DOHH2 (cell line): ENCODE data around the gene IRAK3.

Source experiments
- H3F3A ChIP-seq: fragments of 200-600 bp; sonication (generic), shearing (Covaris generic); 2 replicates; pipeline ENCODE4 v1.6.0; 2016; ENCODE audit warnings: antibody characterized with exemption, mild to moderate bottlenecking; ENCODE audit not compliant: control insufficient read depth, insufficient read depth
- H3K27ac ChIP-seq: fragments of 200-600 bp; sonication (generic); 2 replicates; pipeline ENCODE4 v1.5.1; 2014; ENCODE audit warnings: low read depth, mild to moderate bottlenecking, low read length, moderate library complexity
- H3K27me3 ChIP-seq: fragments of 200-600 bp; sonication (generic); 2 replicates; pipeline ENCODE4 v1.6.1; 2014; ENCODE audit warnings: mild to moderate bottlenecking, low read length, mixed read lengths; ENCODE audit not compliant: control insufficient read depth
- H3K36me3 ChIP-seq: fragments of 200-600 bp; sonication (generic); 2 replicates; pipeline ENCODE4 v1.6.1; 2014; ENCODE audit warnings: mild to moderate bottlenecking, low read length, moderate library complexity, mixed read lengths; ENCODE audit not compliant: control insufficient read depth
- H3K4me1 ChIP-seq: fragments of 200-600 bp; sonication (generic); 2 replicates; pipeline ENCODE4 v1.6.1; 2014; ENCODE audit warnings: mild to moderate bottlenecking, low read length, mixed read lengths; ENCODE audit not compliant: control insufficient read depth
- H3K4me2 ChIP-seq: fragments of 200-600 bp; sonication (generic); 2 replicates; pipeline ENCODE4 v1.6.0; 2014; ENCODE audit warnings: mild to moderate bottlenecking, low read length, moderate library complexity
- H3K4me3 ChIP-seq: fragments of 200-600 bp; sonication (generic); 2 replicates; pipeline ENCODE4 v1.5.1; 2014; ENCODE audit warnings: mild to moderate bottlenecking, low read length, mixed read lengths
- H3K79me2 ChIP-seq: fragments of 200-600 bp; sonication (generic); 2 replicates; pipeline ENCODE4 v1.6.1; 2014; ENCODE audit warnings: mild to moderate bottlenecking, low read length, mixed read lengths; ENCODE audit not compliant: control insufficient read depth
- H3K9me2 ChIP-seq: fragments of 200-600 bp; sonication (generic); replicated peaks from 2 replicates; pipeline ENCODE4 v1.6.1; 2014; ENCODE audit warnings: mild to moderate bottlenecking, low read length, mixed read lengths; ENCODE audit not compliant: control insufficient read depth
- H3K9me3 ChIP-seq: fragments of 200-600 bp; sonication (generic); 2 replicates; pipeline ENCODE4 v1.6.1; 2014; ENCODE audit warnings: antibody characterized with exemption, low read length, mixed read lengths; ENCODE audit not compliant: control insufficient read depth, insufficient read depth
- H4K20me1 ChIP-seq: fragments of 200-600 bp; sonication (generic); 2 replicates; pipeline ENCODE4 v1.6.0; 2014; ENCODE audit warnings: low read depth, mild to moderate bottlenecking, antibody characterized with exemption, low read length, moderate library complexity; ENCODE audit not compliant: control insufficient read depth, insufficient read depth
- EZH2phosphoT487 ChIP-seq: fragments of 200-600 bp; sonication (generic); IDR thresholded peaks from 2 replicates; pipeline ENCODE4 v1.6.1; 2017; ENCODE audit warnings: borderline replicate concordance, mild to moderate bottlenecking, antibody characterized with exemption, low read length, moderate library complexity, mixed read lengths
- TF ChIP-seq, protein P1 (sequence below): fragments of 200-600 bp; sonication (generic); IDR thresholded peaks from one replicate; pipeline ENCODE4 v1.5.1; 2014; ENCODE audit warnings: antibody characterized with exemption, mild to moderate bottlenecking, low read depth, low read length; ENCODE audit not compliant: poor library complexity, severe bottlenecking

IRAK3 gene

GRCh38 chr12:66272650-66273049, 83.6 kb downstream of the IRAK3 start:
- H3K27ac ChIP-seq: no peak overlapping the region
- H3K4me3 ChIP-seq: no peak overlapping the region
- no peaks in the 10 kb centered on the region for H3K27me3 ChIP-seq
- no peaks in the 10 kb centered on the region for H3K36me3 ChIP-seq
- H3K4me1 ChIP-seq: peaks cover 22% of the 10 kb centered on the region
- H3K9me3 ChIP-seq: no peaks in the 10 kb centered on the region
- H3K9me2 ChIP-seq: no peaks in the 10 kb centered on the region
- H3K79me2 ChIP-seq: no peaks in the 10 kb centered on the region
- 0 out of 2 replicates have a peak, but pooled peaks cover 3% of the 10 kb centered on the region for H3F3A ChIP-seq
- no peak overlapping the region for H3K4me2 ChIP-seq
- H4K20me1 ChIP-seq: no peaks in the 10 kb centered on the region
- TF ChIP-seq EZH2phosphoT487: no peak
- TF ChIP-seq, protein P1, sequence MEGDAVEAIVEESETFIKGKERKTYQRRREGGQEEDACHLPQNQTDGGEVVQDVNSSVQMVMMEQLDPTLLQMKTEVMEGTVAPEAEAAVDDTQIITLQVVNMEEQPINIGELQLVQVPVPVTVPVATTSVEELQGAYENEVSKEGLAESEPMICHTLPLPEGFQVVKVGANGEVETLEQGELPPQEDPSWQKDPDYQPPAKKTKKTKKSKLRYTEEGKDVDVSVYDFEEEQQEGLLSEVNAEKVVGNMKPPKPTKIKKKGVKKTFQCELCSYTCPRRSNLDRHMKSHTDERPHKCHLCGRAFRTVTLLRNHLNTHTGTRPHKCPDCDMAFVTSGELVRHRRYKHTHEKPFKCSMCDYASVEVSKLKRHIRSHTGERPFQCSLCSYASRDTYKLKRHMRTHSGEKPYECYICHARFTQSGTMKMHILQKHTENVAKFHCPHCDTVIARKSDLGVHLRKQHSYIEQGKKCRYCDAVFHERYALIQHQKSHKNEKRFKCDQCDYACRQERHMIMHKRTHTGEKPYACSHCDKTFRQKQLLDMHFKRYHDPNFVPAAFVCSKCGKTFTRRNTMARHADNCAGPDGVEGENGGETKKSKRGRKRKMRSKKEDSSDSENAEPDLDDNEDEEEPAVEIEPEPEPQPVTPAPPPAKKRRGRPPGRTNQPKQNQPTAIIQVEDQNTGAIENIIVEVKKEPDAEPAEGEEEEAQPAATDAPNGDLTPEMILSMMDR: no peak

DNA sequence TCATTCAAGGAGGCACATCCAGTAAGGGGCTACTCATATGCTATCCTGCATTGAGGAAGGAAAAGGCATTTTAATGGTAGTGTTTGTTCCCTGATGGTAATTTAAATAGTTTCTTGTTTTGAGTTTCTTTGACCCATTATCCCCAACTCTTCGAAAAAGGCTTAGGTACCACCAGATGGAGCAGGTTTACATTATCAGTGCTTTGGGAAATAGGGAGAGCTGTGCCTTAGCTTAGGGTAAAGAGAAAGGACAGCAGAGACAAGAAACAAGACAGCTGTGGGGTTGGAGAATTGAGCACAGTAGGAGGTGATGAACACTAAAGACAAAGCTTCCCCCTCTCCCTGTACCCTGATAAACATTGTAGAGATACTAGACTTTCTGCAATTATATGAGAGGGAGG, 84.1 kb downstream of the IRAK3 start:
- Histone ChIP-seq H3K27ac (no peak overlapping the region), H3K36me3 (no peaks in the 10 kb centered on the region), H3F3A (0 out of 2 replicates have a peak, but pooled peaks cover 3% of the 10 kb centered on the region), H3K9me2 (no peaks in the 10 kb centered on the region), H3K27me3 (no peaks in the 10 kb centered on the region), H4K20me1 (no peaks in the 10 kb centered on the region), H3K4me2 (no peak overlapping the region), H3K4me3 (no peak overlapping the region), H3K79me2 (no peaks in the 10 kb centered on the region), H3K9me3 (no peaks in the 10 kb centered on the region), H3K4me1 (peaks cover 19% of the 10 kb centered on the region)
- TF ChIP-seq EZH2phosphoT487: no peak
- TF ChIP-seq, protein P1: no peak

GRCh38 chr12:66275040-66275439, 86.0 kb downstream of the IRAK3 start:
- Histone ChIP-seq H3K4me2 (no peak overlapping the region), H3K4me3 (no peak overlapping the region), H3K4me1 (peaks cover under 1% of the 10 kb centered on the region; the same call in 1 of the 2 replicates), H3F3A (0 out of 2 replicates have a peak, but pooled peaks cover 3% of the 10 kb centered on the region), H3K9me3 (no peaks in the 10 kb centered on the region), H3K27me3 (no peaks in the 10 kb centered on the region), H3K36me3 (no peaks in the 10 kb centered on the region), H3K79me2 (no peaks in the 10 kb centered on the region), H3K27ac (no peak overlapping the region), H4K20me1 (no peaks in the 10 kb centered on the region), H3K9me2 (no peaks in the 10 kb centered on the region)
- TF ChIP-seq, protein P1: no peak
- TF ChIP-seq EZH2phosphoT487: no peak
